SK-N-SH (cell line): ENCODE measurements around the gene PARVB. TPM values are rescaled to one million over a fixed set of nuclear protein-coding genes. Genes with fewer than 3 reads are reported as not detected.

Experiments used
- CTCF ChIA-PET: fragments of 300-600, 350-600 bp; formaldehyde crosslinking; extraction: SDS; loops from one replicate; lab custom pipeline; 2021; lab: Yijun Ruan, JAX
- POLR2A ChIA-PET: fragments of 350-600 bp; sonication (Branson Sonifier 250); formaldehyde crosslinking; extraction: SDS; loops from one replicate; lab custom pipeline; 2020; ENCODE audit warnings: antibody characterized with exemption, inconsistent platforms; lab: Yijun Ruan, JAX
- DNase-seq: peaks from one replicate; pipeline ENCODE4 v3.0.0; 2012
- H2AFZ ChIP-seq: fragments of 200-600 bp; sonication (generic); 2 replicates; pipeline ENCODE4 v1.8.1; 2016; ENCODE audit warnings: antibody characterized with exemption, mild to moderate bottlenecking, low read depth
- H3F3A ChIP-seq: fragments of 200-600 bp; sonication (generic); replicated peaks from 2 replicates; pipeline ENCODE3; 2016; ENCODE audit warnings: antibody characterized with exemption, mild to moderate bottlenecking; ENCODE audit not compliant: insufficient read depth
- H3K27ac ChIP-seq, 2 experiments: fragments of 200-500 bp in 1 of 2; fragments of 200-600 bp in 1 of 2; sonication (Bioruptor generic) in 1 of 2; sonication (generic), shearing (Covaris generic) in 1 of 2; 2 replicates each; pipeline versions ENCODE4 v1.5.1 to v1.6.1; 2014 to 2016; ENCODE audit warnings: low read depth in 2 of 2, inconsistent platforms in 1 of 2, low read length in 1 of 2, mild to moderate bottlenecking in 1 of 2, mixed read lengths in 1 of 2
- H3K27me3 ChIP-seq: fragments of 200-600 bp; sonication (generic), shearing (Covaris generic); 2 replicates; pipeline ENCODE4 v1.6.1; 2016; ENCODE audit warnings: mixed run types; ENCODE audit not compliant: insufficient read depth
- H3K36me3 ChIP-seq, 2 experiments: fragments of 200-500 bp in 1 of 2; fragments of 200-600 bp in 1 of 2; sonication (Bioruptor generic) in 1 of 2; sonication (generic) in 1 of 2; replicated peaks in 1 of 2; 2 replicates each; pipeline versions ENCODE3 to v1.5.1; 2014 to 2016; ENCODE audit warnings: low read length in 1 of 2, mild to moderate bottlenecking in 1 of 2; ENCODE audit not compliant: insufficient read depth in 2 of 2, control insufficient read depth in 1 of 2
- H3K4me1 ChIP-seq, 2 experiments: fragments of 200-500 bp in 1 of 2; fragments of 200-600 bp in 1 of 2; sonication (Bioruptor generic) in 1 of 2; sonication (generic), shearing (Covaris generic) in 1 of 2; 2 replicates each; pipeline versions ENCODE4 v1.5.1 to v1.6.1; 2014 to 2016; ENCODE audit warnings: low read depth in 1 of 2, low read length in 1 of 2, mixed run types in 1 of 2; ENCODE audit not compliant: insufficient read depth in 2 of 2, control insufficient read depth in 1 of 2
- H3K4me2 ChIP-seq: fragments of 200-600 bp; sonication (generic), shearing (Covaris generic); 2 replicates; pipeline ENCODE4 v1.6.1; 2017; ENCODE audit warnings: mixed run types
- H3K4me3 ChIP-seq, 2 experiments: fragments of 200-500 bp in 1 of 2; fragments of 200-600 bp in 1 of 2; sonication (Bioruptor generic) in 1 of 2; sonication (generic), shearing (Covaris generic) in 1 of 2; 2 replicates each; pipeline versions ENCODE4 v1.5.1 to v1.8.1; 2014 to 2016; ENCODE audit warnings: low read depth in 2 of 2, inconsistent platforms in 1 of 2, low read length in 1 of 2, mild to moderate bottlenecking in 1 of 2, mixed read lengths in 1 of 2, moderate library complexity in 1 of 2
- H3K79me2 ChIP-seq: fragments of 200-600 bp; sonication (generic); 2 replicates; pipeline ENCODE4 v1.8.1; 2017; ENCODE audit warnings: mild to moderate bottlenecking; ENCODE audit not compliant: insufficient read depth
- H3K9ac ChIP-seq: fragments of 200-600 bp; sonication (generic); 2 replicates; pipeline ENCODE4 v1.6.1; 2017; ENCODE audit warnings: mixed run types
- H3K9me2 ChIP-seq: fragments of 200-600 bp; sonication (generic); 2 replicates; pipeline ENCODE4 v1.6.1; 2017; ENCODE audit warnings: mixed run types
- H3K9me3 ChIP-seq: fragments of 200-600 bp; sonication (generic); 2 replicates; pipeline ENCODE4 v1.6.1; 2017; ENCODE audit warnings: mixed run types, mild to moderate bottlenecking, moderate library complexity
- H4K20me1 ChIP-seq: fragments of 200-600 bp; sonication (generic); 2 replicates; pipeline ENCODE4 v1.6.1; 2017; ENCODE audit warnings: mild to moderate bottlenecking, mixed run types; ENCODE audit not compliant: insufficient read depth
- ELF1 ChIP-seq: IDR thresholded peaks from 2 replicates; pipeline ENCODE4 v1.4.0; 2012
- FOSL2 ChIP-seq: IDR thresholded peaks from 2 replicates; pipeline ENCODE4 v1.4.0; 2012; ENCODE audit warnings: low read depth, mild to moderate bottlenecking, moderate library complexity, borderline replicate concordance
- FOXJ3 ChIP-seq: sonication (generic); formaldehyde crosslinking; IDR thresholded peaks from 2 replicates; pipeline ENCODE4 v1.5.1; 2020; ENCODE audit warnings: mild to moderate bottlenecking, missing genetic modification reagents
- GABPA ChIP-seq: IDR thresholded peaks from 2 replicates; pipeline ENCODE4 v1.4.0; 2012; ENCODE audit warnings: low read depth, mild to moderate bottlenecking
- MEF2A ChIP-seq: IDR thresholded peaks from 2 replicates; pipeline ENCODE4 v1.4.0; 2012; ENCODE audit warnings: low read depth, borderline replicate concordance
- MXI1 ChIP-seq: IDR thresholded peaks from 2 replicates; pipeline ENCODE4 v1.6.1; 2012; ENCODE audit warnings: mild to moderate bottlenecking, low read depth, low read length, improper control_type of control experiment
- RCOR1 ChIP-seq: fragments of 150-350 bp; IDR thresholded peaks from 2 replicates; pipeline ENCODE4 v1.6.1; 2017; ENCODE audit warnings: antibody characterized with exemption, low read length
- RXRA ChIP-seq: IDR thresholded peaks from 2 replicates; pipeline ENCODE4 v1.4.0; 2012; ENCODE audit warnings: low read depth, mild to moderate bottlenecking, borderline replicate concordance
- SIN3A ChIP-seq: IDR thresholded peaks from 2 replicates; pipeline ENCODE4 v1.6.1; 2012; ENCODE audit warnings: low read depth, mild to moderate bottlenecking, low read length, moderate library complexity, borderline replicate concordance
- TAF1 ChIP-seq: IDR thresholded peaks from 2 replicates; pipeline ENCODE4 v1.6.1; 2012; ENCODE audit warnings: low read depth, mild to moderate bottlenecking, low read length, moderate library complexity, borderline replicate concordance
- TCF12 ChIP-seq: IDR thresholded peaks from 2 replicates; pipeline ENCODE4 v1.4.0; 2012
- WGBS: methylation state at CpG from one replicate; pipeline ENCODE4 v1.1.6; 2017; ENCODE audit warnings: low lambda C conversion rate; 5-methylcytosine and 5-hydroxymethylcytosine counted together
- polyA plus RNA-seq, 3 experiments: library from polyadenylated mRNA; depleted of rRNA; stranded (reverse); fragments of >200 nt; gene quantifications; 2 replicates each; pipeline ENCODE4 v1.2.3, GENCODE V29; 2012
- TF ChIP-seq, protein P1 (sequence below): fragments of 150-350 bp; IDR thresholded peaks from 2 replicates; pipeline ENCODE4 v1.6.1; 2017; ENCODE audit warnings: antibody characterized with exemption, low read length, low read depth, borderline replicate concordance

The PARVB gene
- polyA plus RNA-seq, 1 of the 3 experiments (the other 2 are of a cell fraction) = 87.8 TPM

DNA sequence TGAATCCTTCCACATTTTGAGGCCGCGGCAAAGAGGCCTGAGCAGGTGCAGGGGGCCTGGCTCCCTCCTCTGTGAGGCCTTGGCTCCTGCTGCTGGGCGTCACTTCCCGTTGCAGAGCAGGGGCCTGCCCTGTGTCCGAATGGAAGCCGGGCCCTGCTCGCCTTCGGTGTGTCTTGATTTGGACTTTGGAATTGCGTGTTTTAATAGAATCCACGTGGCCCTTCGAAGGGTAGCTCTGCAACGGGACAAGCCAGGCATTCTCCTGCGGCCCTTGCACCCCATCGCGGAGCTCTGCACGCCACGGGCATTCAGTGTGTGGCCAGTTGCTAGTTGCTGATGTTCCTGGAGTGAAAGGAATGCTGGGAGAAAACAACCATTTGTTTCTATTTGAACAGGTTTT is 43.1 kb upstream of the PARVB start (continued):
- TF ChIP-seq FOSL2 (no peak), RCOR1 (no peak), ELF1 (no peak), FOXJ3 (CRISPR knock-in tag) (no peak)
- TF ChIP-seq, protein P1, sequence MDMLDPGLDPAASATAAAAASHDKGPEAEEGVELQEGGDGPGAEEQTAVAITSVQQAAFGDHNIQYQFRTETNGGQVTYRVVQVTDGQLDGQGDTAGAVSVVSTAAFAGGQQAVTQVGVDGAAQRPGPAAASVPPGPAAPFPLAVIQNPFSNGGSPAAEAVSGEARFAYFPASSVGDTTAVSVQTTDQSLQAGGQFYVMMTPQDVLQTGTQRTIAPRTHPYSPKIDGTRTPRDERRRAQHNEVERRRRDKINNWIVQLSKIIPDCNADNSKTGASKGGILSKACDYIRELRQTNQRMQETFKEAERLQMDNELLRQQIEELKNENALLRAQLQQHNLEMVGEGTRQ = no peak

DNA sequence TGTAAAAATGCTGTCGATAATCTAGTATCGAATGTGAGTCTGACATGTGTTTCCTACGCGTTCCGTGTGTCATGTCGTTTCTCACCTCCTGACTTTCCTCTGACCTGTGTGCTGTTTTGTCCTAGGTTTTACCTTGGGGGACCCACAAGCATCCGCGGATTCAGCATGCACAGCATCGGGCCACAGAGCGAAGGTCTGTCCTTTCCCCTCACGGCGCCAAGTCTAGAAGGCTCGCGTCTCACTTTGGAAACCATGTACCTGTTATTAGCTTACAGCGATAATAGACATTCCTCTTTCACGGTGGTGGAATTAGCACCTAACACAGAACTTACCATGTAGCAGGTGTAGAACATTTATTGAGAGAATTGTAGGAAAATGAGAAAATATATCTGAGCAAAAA is 40.3 kb upstream of the PARVB start:
- TF ChIP-seq FOSL2 (no peak), TAF1 (no peak)
- TF ChIP-seq, protein P1 = no peak
- ChIA-PET POLR2A (no interaction called here), CTCF (interaction anchor here (2.0 kb wide), 1 partner anchor 10 kb away, joined by 13 read pairs; no protein-coding TSS in a partner anchor)
- Histone ChIP-seq H3K9me3 (no peaks in the 10 kb centered on the region), H3K27me3 (no peaks in the 10 kb centered on the region), H3K27ac (no peak overlapping the region), H2AFZ (no peak overlapping the region), H3K4me2 (no peak overlapping the region), H3K9ac (no peak overlapping the region), H3K79me2 (no peaks in the 10 kb centered on the region; the same call in 1 of the 2 replicates), H3K36me3 (peaks cover 49 to 80% of the 10 kb centered on the region in 2 experiments), H3K4me1 (no peaks in the 10 kb centered on the region), H3K4me3 (no peak overlapping the region), H4K20me1 (no peaks in the 10 kb centered on the region), H3K9me2 (no peaks in the 10 kb centered on the region; the same call in 1 of the 2 replicates), H3F3A (peaks cover 7% of the 10 kb centered on the region)
- 98% methylated on average over 16 of the region's 16 CpGs for WGBS
- no peak for DNase-seq

DNA sequence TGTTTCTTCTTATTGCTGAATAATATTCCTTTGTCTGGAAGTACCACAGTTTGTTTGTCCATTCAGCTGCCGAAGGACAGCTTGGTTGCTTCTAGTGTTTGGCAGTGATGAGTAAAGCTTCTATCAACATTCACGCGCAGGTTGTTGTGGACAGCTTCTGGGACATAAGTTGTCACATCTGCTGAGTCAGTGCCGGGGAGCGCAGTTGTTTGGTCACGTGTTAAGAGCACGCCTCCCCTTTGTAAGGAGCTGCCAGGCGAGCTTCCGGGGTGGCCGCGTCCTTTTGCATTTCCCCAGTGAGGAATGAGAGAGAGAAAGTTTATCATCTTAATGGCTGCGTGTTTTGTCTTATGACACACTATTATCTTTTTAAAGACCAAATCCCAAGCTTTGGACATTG is 38.6 kb upstream of the PARVB start:
- DNase-seq = no peak
- TF ChIP-seq MXI1 (no peak), TCF12 (no peak), SIN3A (no peak), RXRA (no peak), MEF2A (no peak), GABPA (no peak)
- TF ChIP-seq, all 33 proteins: peak for 0
- H3K4me2 ChIP-seq = no peak overlapping the region
- no peak overlapping the region for H3K27ac ChIP-seq
- whole genome bisulfite sequencing = 81% methylated on average over 11 of the region's 12 CpGs
- H3K9ac ChIP-seq = no peak overlapping the region
- H3K79me2 ChIP-seq = no peaks in the 10 kb centered on the region; the same call in 1 of the 2 replicates
- no peak overlapping the region for H2AFZ ChIP-seq
- H3K4me3 ChIP-seq = no peak overlapping the region
- no peaks in the 10 kb centered on the region for H3K27me3 ChIP-seq
- no peaks in the 10 kb centered on the region; the same call in 1 of the 2 replicates for H3K9me2 ChIP-seq
- H3K4me1 ChIP-seq = no peaks in the 10 kb centered on the region
- ChIA-PET POLR2A (no interaction called here), CTCF (interaction anchor here (1.1 to 2.0 kb wide), 2 partner anchors 8 to 640 kb away, joined by 3 to 13 read pairs; no protein-coding TSS in a partner anchor)
- peaks cover 59 to 80% of the 10 kb centered on the region in 2 experiments for H3K36me3 ChIP-seq
- H3K9me3 ChIP-seq = no peaks in the 10 kb centered on the region
- no peaks in the 10 kb centered on the region for H4K20me1 ChIP-seq
- peaks cover 7% of the 10 kb centered on the region for H3F3A ChIP-seq
